ENCODE data around the gene SETD9.
A peak's percentile ranks its signal among the peaks of the same experiment; 100 is the strongest.

SETD9 gene

DNA sequence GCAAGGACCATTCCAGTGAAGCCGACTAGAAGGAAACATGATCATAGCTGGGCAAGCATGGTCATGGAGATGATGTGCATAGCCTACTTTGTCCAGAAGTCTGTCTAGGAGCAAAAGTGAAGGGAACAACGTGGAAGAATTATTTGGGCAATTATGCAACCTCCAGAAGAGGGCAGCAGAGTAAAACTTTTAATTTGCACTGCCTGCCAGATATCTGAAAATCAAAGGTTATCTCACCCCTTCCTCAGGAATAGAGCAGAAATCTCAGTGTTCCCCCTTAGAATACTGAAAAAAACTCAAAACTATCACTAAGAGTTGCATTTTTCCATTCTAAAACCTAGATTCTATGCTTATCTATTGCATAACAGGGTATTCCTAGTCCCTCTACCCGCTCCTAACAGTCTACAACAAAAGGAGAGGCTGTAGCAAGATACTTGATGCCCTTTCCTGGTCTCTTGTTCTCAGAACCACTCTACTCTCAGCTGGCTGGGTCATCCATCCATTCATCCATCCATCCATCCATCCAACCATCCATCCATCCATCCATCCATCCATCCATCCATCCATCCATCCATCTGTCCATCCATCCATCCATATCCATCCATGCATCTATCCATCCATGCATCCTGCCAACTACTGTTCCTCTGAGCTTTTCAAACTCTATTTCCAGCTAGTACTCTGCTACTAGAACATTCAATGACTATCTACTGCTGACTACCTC is 8.4 kb upstream of the SETD9 start:
- Mint-ChIP-seq H3K27ac (no peak overlapping the region), H3K4me3 (no peak overlapping the region), H3K27me3 (ENCODE audit: low read depth) (no peaks in the 10 kb centered on the region), H3K9me3 (no peaks in the 10 kb centered on the region), H3K4me1 (no peaks in the 10 kb centered on the region), H3K36me3 (ENCODE audit: low read depth) (peaks cover 12% of the 10 kb centered on the region)
- TF ChIP-seq, protein P1, sequence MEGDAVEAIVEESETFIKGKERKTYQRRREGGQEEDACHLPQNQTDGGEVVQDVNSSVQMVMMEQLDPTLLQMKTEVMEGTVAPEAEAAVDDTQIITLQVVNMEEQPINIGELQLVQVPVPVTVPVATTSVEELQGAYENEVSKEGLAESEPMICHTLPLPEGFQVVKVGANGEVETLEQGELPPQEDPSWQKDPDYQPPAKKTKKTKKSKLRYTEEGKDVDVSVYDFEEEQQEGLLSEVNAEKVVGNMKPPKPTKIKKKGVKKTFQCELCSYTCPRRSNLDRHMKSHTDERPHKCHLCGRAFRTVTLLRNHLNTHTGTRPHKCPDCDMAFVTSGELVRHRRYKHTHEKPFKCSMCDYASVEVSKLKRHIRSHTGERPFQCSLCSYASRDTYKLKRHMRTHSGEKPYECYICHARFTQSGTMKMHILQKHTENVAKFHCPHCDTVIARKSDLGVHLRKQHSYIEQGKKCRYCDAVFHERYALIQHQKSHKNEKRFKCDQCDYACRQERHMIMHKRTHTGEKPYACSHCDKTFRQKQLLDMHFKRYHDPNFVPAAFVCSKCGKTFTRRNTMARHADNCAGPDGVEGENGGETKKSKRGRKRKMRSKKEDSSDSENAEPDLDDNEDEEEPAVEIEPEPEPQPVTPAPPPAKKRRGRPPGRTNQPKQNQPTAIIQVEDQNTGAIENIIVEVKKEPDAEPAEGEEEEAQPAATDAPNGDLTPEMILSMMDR (IDR thresholded peaks at IDR 0.05; ENCODE audit: unreplicated experiment in 3 of 3): peak; percentile 45 to 69 (median 59)

DNA sequence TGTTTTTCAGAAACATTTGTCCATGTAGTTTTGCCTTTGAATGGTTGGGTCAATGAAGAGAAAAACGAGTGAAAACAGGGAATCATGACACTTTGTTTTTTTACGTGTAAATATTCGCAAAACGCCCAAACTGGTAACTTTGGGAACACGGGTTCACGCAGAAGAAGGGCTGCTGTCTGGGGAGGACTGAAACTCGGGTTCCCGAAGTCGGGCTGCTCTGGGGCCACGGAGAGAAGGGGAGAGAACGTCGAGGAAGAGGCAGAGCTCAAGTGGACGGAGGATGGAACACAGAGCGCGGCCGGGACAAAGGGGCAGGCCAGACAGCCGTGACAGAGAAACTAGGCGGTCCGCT is 478 bp upstream of the SETD9 start:
- H3K9me3 Mint-ChIP-seq: peaks cover 8% of the 10 kb centered on the region
- H3K36me3 Mint-ChIP-seq (ENCODE audit: low read depth): peaks cover 8% of the 10 kb centered on the region
- H3K4me3 Mint-ChIP-seq: peak overlapping the region; percentile 86 to 95 (median 93)
- peaks cover 17% of the 10 kb centered on the region for H3K4me1 Mint-ChIP-seq
- TF ChIP-seq, protein P1 (IDR thresholded peaks at IDR 0.05; ENCODE audit: unreplicated experiment in 3 of 3): no peak
- peaks cover 3% of the 10 kb centered on the region for H3K27me3 Mint-ChIP-seq (ENCODE audit: low read depth)
- peak overlapping the region; percentile 93 to 97 (median 97) for H3K27ac Mint-ChIP-seq

DNA sequence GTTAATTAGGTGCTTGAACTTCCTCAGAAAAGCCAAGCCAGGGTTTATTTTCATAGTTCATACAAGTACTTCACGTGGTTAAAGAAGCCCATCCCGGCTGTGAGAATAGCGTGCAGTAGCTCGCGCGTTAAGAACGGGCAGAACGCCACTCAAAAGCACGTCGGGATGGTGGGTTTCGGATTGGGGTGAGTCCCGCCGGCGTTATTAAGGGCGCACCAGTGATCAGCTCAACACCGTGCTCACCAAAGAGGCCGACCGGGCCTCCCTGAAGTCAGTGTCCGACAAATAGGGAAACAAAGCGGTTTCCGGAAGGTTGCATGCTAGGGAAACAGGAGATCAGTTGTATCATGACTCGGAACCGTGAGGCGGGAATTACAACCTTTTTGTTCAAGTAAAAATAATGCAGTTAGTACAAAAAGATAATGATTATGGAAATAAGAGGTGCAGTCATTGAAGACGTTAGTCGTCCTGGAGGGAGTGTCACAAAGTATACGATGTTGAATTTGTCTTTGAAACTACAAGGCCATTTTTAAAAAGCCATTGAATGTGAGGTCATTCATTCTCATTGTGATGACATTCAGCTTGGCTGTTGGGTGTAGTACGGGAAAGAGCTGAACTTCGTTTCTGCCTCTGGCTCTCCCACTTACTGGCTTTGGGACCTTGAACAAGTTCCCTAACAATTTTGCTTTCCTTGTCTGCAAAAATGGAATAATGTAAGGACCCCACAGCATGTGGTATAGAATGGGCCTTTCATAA is 992 bp downstream of the SETD9 start:
- Mint-ChIP-seq H3K27ac (peak overlapping the region; percentile 93 to 97 (median 97)), H3K4me1 (peaks cover 17% of the 10 kb centered on the region), H3K36me3 (ENCODE audit: low read depth) (peaks cover 9% of the 10 kb centered on the region), H3K9me3 (peaks cover 8% of the 10 kb centered on the region), H3K4me3 (peak overlapping the region; percentile 86 to 95 (median 93)), H3K27me3 (ENCODE audit: low read depth) (peaks cover 3% of the 10 kb centered on the region)
- TF ChIP-seq, protein P1 (IDR thresholded peaks at IDR 0.05; ENCODE audit: unreplicated experiment in 3 of 3): no peak

DNA sequence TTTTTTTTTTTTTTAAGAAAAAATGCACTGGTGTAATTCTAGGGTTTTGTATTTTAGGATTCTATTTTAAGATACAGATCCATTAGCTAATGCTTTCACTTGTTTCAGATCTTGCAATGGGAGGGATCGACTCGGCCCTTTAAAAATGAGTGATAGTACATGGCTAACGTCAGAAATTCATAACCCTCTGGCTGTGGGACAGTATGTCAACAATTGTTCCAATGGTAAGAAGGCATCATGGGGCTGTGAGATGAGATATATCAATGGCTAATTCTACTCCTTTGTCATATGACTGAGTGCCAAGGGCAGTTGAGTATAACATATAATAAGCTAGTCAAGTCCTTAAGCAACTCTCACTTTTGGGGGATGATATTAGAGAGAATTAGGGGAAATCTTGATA is 4.4 kb downstream of the SETD9 start:
- Mint-ChIP-seq H3K4me3 (peak overlapping the region in 1 of 3 experiments; percentile 15), H3K27me3 (ENCODE audit: low read depth) (peaks cover 3% of the 10 kb centered on the region), H3K9me3 (no peaks in the 10 kb centered on the region), H3K36me3 (ENCODE audit: low read depth) (peaks cover 21% of the 10 kb centered on the region), H3K27ac (no peak overlapping the region), H3K4me1 (peaks cover 14% of the 10 kb centered on the region)
- TF ChIP-seq, protein P1 (IDR thresholded peaks at IDR 0.05; ENCODE audit: unreplicated experiment in 3 of 3): no peak

DNA sequence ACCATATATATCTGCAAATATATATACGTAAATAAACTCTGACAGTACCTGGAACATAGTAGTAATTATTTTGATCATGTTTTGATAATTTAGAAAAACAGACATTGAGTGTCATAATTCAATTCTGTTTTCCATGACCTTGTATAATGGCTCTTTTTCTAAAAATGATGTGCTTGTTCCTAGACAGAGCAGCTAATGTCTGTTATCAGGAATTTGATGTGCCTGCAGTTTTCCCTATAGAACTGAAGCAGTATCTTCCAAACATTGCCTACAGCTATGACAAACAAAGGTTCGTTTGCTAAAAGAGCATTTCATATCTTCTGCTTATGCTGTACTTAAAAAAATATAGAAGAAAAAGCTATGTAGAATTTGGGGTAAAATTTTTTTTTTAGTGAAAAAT is 5.3 kb downstream of the SETD9 start:
- no peak overlapping the region for H3K27ac Mint-ChIP-seq
- H3K4me1 Mint-ChIP-seq: peaks cover 13% of the 10 kb centered on the region
- no peaks in the 10 kb centered on the region for H3K9me3 Mint-ChIP-seq
- no peak overlapping the region for H3K4me3 Mint-ChIP-seq
- TF ChIP-seq, protein P1 (IDR thresholded peaks at IDR 0.05; ENCODE audit: unreplicated experiment in 3 of 3): no peak
- peaks cover 3% of the 10 kb centered on the region for H3K27me3 Mint-ChIP-seq (ENCODE audit: low read depth)
- peaks cover 22% of the 10 kb centered on the region for H3K36me3 Mint-ChIP-seq (ENCODE audit: low read depth)

Measured in nephron (organoid).